HG02571 (cell line): ENCODE measurements around the gene P2RX3.

Experiments
- ATAC-seq: cut with Tn5 transposase; IDR thresholded peaks from one replicate; pipeline ENCODE4 v1.9.1; 2021; ENCODE audit warnings: mild to moderate bottlenecking, moderate library complexity; ENCODE audit not compliant: unreplicated experiment

Gene P2RX3

GRCh38 chr11:57414612-57415212, 76.6 kb downstream of the P2RX3 start:
- ATAC-seq, result no peak

- no peak for ATAC-seq
Measured at GRCh38 chr11:57416436-57416835, 78.3 kb downstream of the P2RX3 start.

DNA sequence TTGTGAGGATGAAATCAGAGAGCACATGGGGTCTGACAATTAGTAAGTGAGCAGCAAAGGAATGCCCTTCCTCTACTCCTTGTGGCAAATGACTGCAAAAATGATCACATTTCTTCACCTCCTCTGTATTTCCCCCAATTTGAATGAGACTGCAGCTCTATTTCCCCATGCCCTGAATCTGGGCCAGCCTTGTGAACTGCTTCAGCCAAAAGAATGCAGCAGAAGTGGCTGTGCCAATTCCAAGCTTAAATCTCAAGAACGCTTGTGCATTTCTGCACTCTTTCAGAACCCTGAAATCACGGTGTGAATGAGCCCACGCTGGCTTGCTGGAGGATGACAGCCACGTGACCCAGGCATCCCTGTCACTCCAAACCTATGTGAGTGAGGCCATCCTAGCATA, 78.9 kb downstream of the P2RX3 start:
- ATAC-seq, result no peak

GRCh38 chr11:57418131-57418530, 80.0 kb downstream of the P2RX3 start:
- ATAC-seq, result no peak

- no peak for ATAC-seq
Measured at GRCh38 chr11:57419146-57419545, 81.0 kb downstream of the P2RX3 start.

- ATAC-seq, result no peak
Measured at GRCh38 chr11:57421066-57421465, 82.9 kb downstream of the P2RX3 start.

GRCh38 chr11:57421805-57422204, 83.7 kb downstream of the P2RX3 start:
- ATAC-seq, result no peak
